Glomerular visceral epithelial cell (primary cell): ENCODE results near the gene GLUD1.
A peak's percentile ranks its signal among the peaks of the same experiment; 100 is the strongest.
"Not testable (repeated sequence)": the region's sequence is repeated elsewhere in the genome, so short reads cannot be mapped to it uniquely, and the experiment has no call there.

ENCODE experiments used
- DNase-seq: peaks from one replicate; pipeline ENCODE4 v3.0.0-alpha.2; 2016; ENCODE audit errors: extremely low spot score

Gene GLUD1

GRCh38 chr10:87094373-87095235 lies at the start of gene GLUD1, which contains the start of gene SHLD2:
Gene GLUD1, minus strand, starts transcription at chr10:87094843. Its CDS starts 74 bp downstream, at chr10:87094769.
Gene SHLD2, plus strand, starts transcription at chr10:87095206. Its CDS starts 56,149 bp downstream, at chr10:87151355.
- peak; percentile 97 for DNase-seq

GRCh38 chr10:87143109-87143418 lies 48.4 kb upstream of the GLUD1 start:
- not testable (repeated sequence) for DNase-seq

GRCh38 chr10:87142230-87143108 lies 47.8 kb upstream of the GLUD1 start:
- DNase-seq, result peak; percentile 2

- DNase-seq, result not testable (repeated sequence)
Measured at GRCh38 chr10:87137478-87137877, 42.8 kb upstream of the GLUD1 start.

- not testable (repeated sequence) for DNase-seq
Measured at GRCh38 chr10:87134440-87134839, 39.8 kb upstream of the GLUD1 start.

GRCh38 chr10:87133936-87134335 lies 39.3 kb upstream of the GLUD1 start:
- not testable (repeated sequence) for DNase-seq

- not testable (repeated sequence) for DNase-seq
Measured at GRCh38 chr10:87132176-87132575, 37.5 kb upstream of the GLUD1 start.

- peak; percentile 24 for DNase-seq
Measured at GRCh38 chr10:87127607-87128156, 33.0 kb upstream of the GLUD1 start.

GRCh38 chr10:87127048-87127447 lies 32.4 kb upstream of the GLUD1 start:
- DNase-seq, result not testable (repeated sequence)

GRCh38 chr10:87123351-87123750 lies 28.7 kb upstream of the GLUD1 start:
- DNase-seq, result not testable (repeated sequence)

- DNase-seq, result not testable (repeated sequence)
Measured at GRCh38 chr10:87119029-87119428, 24.4 kb upstream of the GLUD1 start.

GRCh38 chr10:87118122-87118521 lies 23.5 kb upstream of the GLUD1 start:
- not testable (repeated sequence) for DNase-seq

- DNase-seq, result no peak
Measured at GRCh38 chr10:87105446-87106124, 10.9 kb upstream of the GLUD1 start.

GRCh38 chr10:87104727-87105126 lies 10.1 kb upstream of the GLUD1 start:
- DNase-seq, result not testable (repeated sequence)

- no peak for DNase-seq
Measured at GRCh38 chr10:87101996-87102395, 7.4 kb upstream of the GLUD1 start.

GRCh38 chr10:87095236-87095945 lies 748 bp upstream of the GLUD1 start:
- peak; percentile 91 for DNase-seq

- DNase-seq, result peak; percentile 53
Measured at GRCh38 chr10:87093632-87094372, 841 bp downstream of the GLUD1 start.

- peak; percentile 37 for DNase-seq
Measured at GRCh38 chr10:87092861-87093631, 1.6 kb downstream of the GLUD1 start.

GRCh38 chr10:87092376-87092860 lies 2.2 kb downstream of the GLUD1 start:
- peak; percentile 51 for DNase-seq
